Fibroblast of lung (primary cell): Measurements from ENCODE around the gene ATXN1. TPM values are rescaled to one million over a fixed set of nuclear protein-coding genes. Genes with fewer than 3 reads are reported as not detected.

Source experiments
- DNase-seq, 2 donors: peaks; one replicate each; pipeline versions ENCODE4 v3.0.0 to v3.0.0-alpha.2; 2010; ENCODE audit warnings: low read depth in 2 of 2
- H2AFZ ChIP-seq: 2 replicates; pipeline ENCODE4 v1.5.1; 2012; ENCODE audit warnings: low read length, control low read depth, inconsistent platforms
- H3K27ac ChIP-seq: 2 replicates; pipeline ENCODE4 v1.5.1; 2011; ENCODE audit warnings: low read length, control low read depth; ENCODE audit not compliant: insufficient read depth
- H3K27me3 ChIP-seq: 2 replicates; pipeline ENCODE4 v1.5.1; 2011; ENCODE audit warnings: mild to moderate bottlenecking, low read length; ENCODE audit not compliant: control insufficient read depth, insufficient read depth
- H3K36me3 ChIP-seq: 2 replicates; pipeline ENCODE4 v1.5.1; 2011; ENCODE audit warnings: low read length; ENCODE audit not compliant: control insufficient read depth, insufficient read depth
- H3K4me1 ChIP-seq: 2 replicates; pipeline ENCODE4 v1.5.1; 2011; ENCODE audit warnings: low read length; ENCODE audit not compliant: control insufficient read depth, insufficient read depth; ENCODE audit errors: extremely low read depth
- H3K4me2 ChIP-seq: 2 replicates; pipeline ENCODE4 v1.5.1; 2011; ENCODE audit warnings: low read length, control low read depth; ENCODE audit not compliant: insufficient read depth; ENCODE audit errors: extremely low read depth
- H3K4me3 ChIP-seq, 4 experiments: fragments of 200-600 bp in 1 of 4; sonication (generic) in 1 of 4; replicated peaks in 1 of 4; 2 replicates each; pipeline ENCODE4 v1.5.1; 2011 to 2016; ENCODE audit warnings: low read length in 4 of 4, low read depth in 3 of 4, mild to moderate bottlenecking in 3 of 4, control low read depth in 2 of 4, inconsistent platforms in 1 of 4, mixed read lengths in 1 of 4; ENCODE audit not compliant: insufficient read depth in 1 of 4; ENCODE audit errors: control extremely low read depth in 1 of 4
- H3K79me2 ChIP-seq: 2 replicates; pipeline ENCODE4 v1.5.1; 2012; ENCODE audit warnings: mild to moderate bottlenecking, low read length, inconsistent platforms; ENCODE audit not compliant: control insufficient read depth, insufficient read depth
- H3K9ac ChIP-seq: 2 replicates; pipeline ENCODE4 v1.5.1; 2011; ENCODE audit warnings: mild to moderate bottlenecking, low read length, control low read depth; ENCODE audit not compliant: insufficient read depth
- H3K9me3 ChIP-seq: 2 replicates; pipeline ENCODE4 v1.5.1; 2012; ENCODE audit warnings: low read depth, low read length; ENCODE audit not compliant: control insufficient read depth, insufficient read depth
- H4K20me1 ChIP-seq: 2 replicates; pipeline ENCODE4 v1.5.1; 2011; ENCODE audit warnings: low read length; ENCODE audit not compliant: control insufficient read depth, insufficient read depth; ENCODE audit errors: extremely low read depth
- EZH2 ChIP-seq: IDR thresholded peaks from 2 replicates; pipeline ENCODE4 v1.5.1; 2012; ENCODE audit warnings: low read length, control low read depth, mild to moderate bottlenecking; ENCODE audit errors: missing control alignments
- polyA plus RNA-seq, 2 donors: library from polyadenylated mRNA; depleted of rRNA in 1 of 2; stranded (reverse) in 1 of 2; unstranded in 1 of 2; fragments of >200 nt; gene quantifications; 2 replicates each; pipeline ENCODE4 v1.2.1, GENCODE V29; 2011 to 2012; ENCODE audit warnings: missing spikeins in 1 of 2
- total RNA-seq: library from RNA; depleted of rRNA; stranded (reverse); fragments of >200 nt; gene quantifications from 2 replicates; pipeline ENCODE4 v1.2.1, GENCODE V29; 2014
- TF ChIP-seq, protein P1 (sequence below), 2 donors: IDR thresholded peaks in 1 of 2; conservative IDR thresholded peaks in 1 of 2; 1 replicate in 1 of 2; 2 replicates in 1 of 2; pipeline ENCODE4 v1.5.1; 2011 to 2012; ENCODE audit warnings: low read length in 2 of 2, control low read depth in 1 of 2, inconsistent platforms in 1 of 2, low read depth in 1 of 2, mild to moderate bottlenecking in 1 of 2

The ATXN1 gene
- total and polyA plus RNA-seq, 2 donors (not counting 1 experiment from before 2014, with no cell fraction given) = 15.8 to 40.5 TPM

DNA sequence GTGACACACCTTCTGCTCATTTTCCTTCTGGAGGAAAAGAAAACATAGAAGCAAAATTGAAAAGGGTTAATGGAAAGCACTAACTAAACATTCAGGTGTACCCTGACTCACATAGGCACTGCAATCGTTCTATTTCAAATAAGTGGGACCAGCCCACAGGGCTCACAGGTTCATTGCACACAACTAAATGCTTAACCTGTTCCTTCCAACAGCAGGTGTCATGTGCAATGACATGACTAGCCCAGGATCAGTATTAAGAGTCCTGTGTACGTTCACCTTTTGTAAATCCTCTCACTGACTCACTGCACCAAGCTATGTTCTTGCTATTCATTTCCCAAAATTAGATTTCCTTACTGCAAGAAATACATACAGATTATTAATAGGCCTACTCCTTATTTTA, 371.6 kb downstream of the ATXN1 start:
- DNase-seq = no peak
- H3K9ac ChIP-seq = no peak overlapping the region
- H3K36me3 ChIP-seq = no peaks in the 10 kb centered on the region
- no peak for TF ChIP-seq EZH2
- TF ChIP-seq, protein P1, sequence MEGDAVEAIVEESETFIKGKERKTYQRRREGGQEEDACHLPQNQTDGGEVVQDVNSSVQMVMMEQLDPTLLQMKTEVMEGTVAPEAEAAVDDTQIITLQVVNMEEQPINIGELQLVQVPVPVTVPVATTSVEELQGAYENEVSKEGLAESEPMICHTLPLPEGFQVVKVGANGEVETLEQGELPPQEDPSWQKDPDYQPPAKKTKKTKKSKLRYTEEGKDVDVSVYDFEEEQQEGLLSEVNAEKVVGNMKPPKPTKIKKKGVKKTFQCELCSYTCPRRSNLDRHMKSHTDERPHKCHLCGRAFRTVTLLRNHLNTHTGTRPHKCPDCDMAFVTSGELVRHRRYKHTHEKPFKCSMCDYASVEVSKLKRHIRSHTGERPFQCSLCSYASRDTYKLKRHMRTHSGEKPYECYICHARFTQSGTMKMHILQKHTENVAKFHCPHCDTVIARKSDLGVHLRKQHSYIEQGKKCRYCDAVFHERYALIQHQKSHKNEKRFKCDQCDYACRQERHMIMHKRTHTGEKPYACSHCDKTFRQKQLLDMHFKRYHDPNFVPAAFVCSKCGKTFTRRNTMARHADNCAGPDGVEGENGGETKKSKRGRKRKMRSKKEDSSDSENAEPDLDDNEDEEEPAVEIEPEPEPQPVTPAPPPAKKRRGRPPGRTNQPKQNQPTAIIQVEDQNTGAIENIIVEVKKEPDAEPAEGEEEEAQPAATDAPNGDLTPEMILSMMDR (conservative IDR thresholded peaks at IDR 0.05 in 1 of 2, IDR thresholded peaks at IDR 0.05 in 1 of 2; ENCODE audit: low read depth in 1 of 2, low read length in 2 of 2) = no peak
- no peaks in the 10 kb centered on the region for H4K20me1 ChIP-seq
- H3K4me1 ChIP-seq = peaks cover 12% of the 10 kb centered on the region
- no peak overlapping the region for H3K4me2 ChIP-seq
- no peak overlapping the region for H3K4me3 ChIP-seq
- H3K27me3 ChIP-seq = no peaks in the 10 kb centered on the region
- no peak overlapping the region for H2AFZ ChIP-seq
- no peaks in the 10 kb centered on the region for H3K79me2 ChIP-seq
- H3K9me3 ChIP-seq = no peaks in the 10 kb centered on the region
- no peak overlapping the region for H3K27ac ChIP-seq

GRCh38 chr6:16388488-16388887, 372.8 kb downstream of the ATXN1 start:
- Histone ChIP-seq H3K36me3 (no peaks in the 10 kb centered on the region), H3K9ac (no peak overlapping the region), H2AFZ (no peak overlapping the region), H4K20me1 (no peaks in the 10 kb centered on the region), H3K4me1 (peaks cover 12% of the 10 kb centered on the region), H3K9me3 (no peaks in the 10 kb centered on the region), H3K4me3 (no peak overlapping the region), H3K27ac (no peak overlapping the region), H3K79me2 (no peaks in the 10 kb centered on the region), H3K27me3 (no peaks in the 10 kb centered on the region), H3K4me2 (peak overlapping the region; percentile 36)
- TF ChIP-seq EZH2 = no peak
- TF ChIP-seq, protein P1 (conservative IDR thresholded peaks at IDR 0.05 in 1 of 2, IDR thresholded peaks at IDR 0.05 in 1 of 2; ENCODE audit: low read depth in 1 of 2, low read length in 2 of 2) = no peak
- DNase-seq = no peak

DNA sequence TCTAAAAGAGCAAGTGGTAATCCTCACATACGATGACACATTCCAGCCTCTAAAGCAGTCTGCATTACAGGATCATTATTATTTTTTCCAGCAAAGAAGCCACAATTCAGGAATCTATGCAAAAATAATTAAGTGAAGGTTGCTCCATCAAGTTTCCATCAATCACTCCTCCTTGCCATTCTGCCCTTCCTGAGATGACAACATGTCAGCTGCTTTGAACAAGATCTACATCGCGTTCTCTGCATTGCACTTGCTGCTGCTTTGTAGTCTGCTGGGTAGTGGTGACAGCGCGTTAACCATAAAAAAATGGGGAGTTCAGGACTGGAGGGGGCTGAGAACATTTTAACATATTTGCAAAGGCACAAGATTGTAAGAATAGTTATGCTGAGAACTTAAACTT, 375.2 kb downstream of the ATXN1 start:
- H3K36me3 ChIP-seq = no peaks in the 10 kb centered on the region
- TF ChIP-seq EZH2 = no peak
- TF ChIP-seq, protein P1 (conservative IDR thresholded peaks at IDR 0.05 in 1 of 2, IDR thresholded peaks at IDR 0.05 in 1 of 2; ENCODE audit: low read depth in 1 of 2, low read length in 2 of 2) = no peak
- H3K79me2 ChIP-seq = no peaks in the 10 kb centered on the region

More for the DNA sequence above, 375.2 kb downstream of the ATXN1 start:
- peaks cover 3% of the 10 kb centered on the region for H3K4me1 ChIP-seq
- H3K4me2 ChIP-seq = no peak overlapping the region
- no peaks in the 10 kb centered on the region for H4K20me1 ChIP-seq
- H3K9ac ChIP-seq = no peak overlapping the region
- no peaks in the 10 kb centered on the region for H3K27me3 ChIP-seq
- no peak overlapping the region for H2AFZ ChIP-seq
- DNase-seq = no peak
- no peak overlapping the region for H3K4me3 ChIP-seq
- no peaks in the 10 kb centered on the region for H3K9me3 ChIP-seq
- H3K27ac ChIP-seq = no peak overlapping the region
